Liver (tissue), 9 donors: ENCODE results near the gene CD6. TPM values are rescaled to one million over a fixed set of nuclear protein-coding genes. Genes with fewer than 3 reads are reported as not detected.

Experiments used
- DNase-seq: peaks from one replicate; pipeline ENCODE4 v3.0.0-alpha.2; 2017; ENCODE audit warnings: low spot score
- H3K27ac ChIP-seq, 2 donors: one replicate each; pipeline ENCODE4 v1.7.0; 2013; ENCODE audit warnings: inconsistent platforms in 2 of 2, low read length in 2 of 2, control low read depth in 1 of 2, low read depth in 1 of 2, mild to moderate bottlenecking in 1 of 2
- H3K27me3 ChIP-seq, 4 donors: one replicate each; pipeline versions ENCODE4 v1.6.1 to v1.7.0; 2013; ENCODE audit warnings: low read length in 3 of 4, inconsistent platforms in 1 of 4, mild to moderate bottlenecking in 1 of 4, moderate library complexity in 1 of 4; ENCODE audit not compliant: control insufficient read depth in 4 of 4, insufficient read depth in 4 of 4
- H3K36me3 ChIP-seq, 4 donors: one replicate each; pipeline versions ENCODE4 v1.6.1 to v1.7.0; 2013; ENCODE audit warnings: low read length in 3 of 4, mild to moderate bottlenecking in 3 of 4, low read depth in 1 of 4, moderate library complexity in 1 of 4; ENCODE audit not compliant: control insufficient read depth in 4 of 4, insufficient read depth in 3 of 4
- H3K4me1 ChIP-seq, 4 donors: one replicate each; pipeline versions ENCODE4 v1.6.1 to v1.7.0; 2013; ENCODE audit warnings: low read length in 3 of 4, mild to moderate bottlenecking in 3 of 4, moderate library complexity in 1 of 4; ENCODE audit not compliant: control insufficient read depth in 4 of 4, insufficient read depth in 4 of 4
- H3K4me3 ChIP-seq, 3 donors: one replicate each; pipeline versions ENCODE4 v1.6.1 to v1.7.0; 2013; ENCODE audit warnings: low read length in 3 of 3, control low read depth in 1 of 3, low read depth in 1 of 3, mild to moderate bottlenecking in 1 of 3
- H3K9ac ChIP-seq, 2 donors: one replicate each; pipeline ENCODE4 v1.7.0; 2013; ENCODE audit warnings: low read length in 2 of 2, mild to moderate bottlenecking in 2 of 2, moderate library complexity in 2 of 2, control low read depth in 1 of 2, low read depth in 1 of 2
- H3K9me3 ChIP-seq, 4 donors: one replicate each; pipeline versions ENCODE4 v1.6.1 to v1.7.0; 2013; ENCODE audit warnings: low read length in 3 of 4; ENCODE audit not compliant: control insufficient read depth in 4 of 4
- FOXA2 ChIP-seq: IDR thresholded peaks from 2 replicates; pipeline ENCODE4 v1.6.1; 2016; ENCODE audit warnings: antibody characterized with exemption
- GABPA ChIP-seq, 2 donors: IDR thresholded peaks in 1 of 2; conservative IDR thresholded peaks in 1 of 2; 2 replicates each; pipeline ENCODE4 v1.6.1; 2016; ENCODE audit warnings: antibody characterized with exemption in 2 of 2, mild to moderate bottlenecking in 1 of 2, moderate library complexity in 1 of 2
- HNF4A ChIP-seq, 2 donors: conservative IDR thresholded peaks; 2 replicates each; pipeline ENCODE4 v1.6.1; 2016; ENCODE audit warnings: antibody characterized with exemption in 2 of 2, mild to moderate bottlenecking in 2 of 2
- NR2F2 ChIP-seq: IDR thresholded peaks from 2 replicates; pipeline ENCODE4 v1.6.1; 2016; ENCODE audit warnings: antibody characterized with exemption
- RAD21 ChIP-seq, 2 donors: IDR thresholded peaks; 2 replicates each; pipeline ENCODE4 v1.6.1; 2016; ENCODE audit warnings: antibody characterized with exemption in 2 of 2, mild to moderate bottlenecking in 2 of 2
- TAF1 ChIP-seq: conservative IDR thresholded peaks from 2 replicates; pipeline ENCODE4 v1.6.1; 2016; ENCODE audit warnings: antibody characterized with exemption, mild to moderate bottlenecking
- YY1 ChIP-seq: IDR thresholded peaks from 2 replicates; pipeline ENCODE4 v1.6.1; 2016; ENCODE audit warnings: antibody characterized with exemption, mild to moderate bottlenecking
- WGBS: extraction: QIAGEN DNeasy Blood & Tissue Kit; methylation state at CpG from one replicate; pipeline ENCODE4 v1.1.7; 2013; 5-methylcytosine and 5-hydroxymethylcytosine counted together
- polyA plus RNA-seq, 2 donors: library from polyadenylated mRNA; stranded (reverse) in 1 of 2; unstranded in 1 of 2; fragments of 200-250 nt in 1 of 2; fragments of >200 nt in 1 of 2; fragmentation: Nextera tagmentation in 1 of 2; extraction: Ambion mirVana in 1 of 2; gene quantifications; one replicate each; pipeline versions ENCODE4 v1.2.1 to v1.2.3, GENCODE V29; 2013 to 2015
- total RNA-seq, 2 donors: library from RNA; depleted of rRNA; stranded (reverse); fragments of >200 nt; gene quantifications; one replicate each; pipeline ENCODE4 v1.2.3, GENCODE V29; 2014
- TF ChIP-seq, protein P1 (sequence below): IDR thresholded peaks from 2 replicates; pipeline ENCODE4 v1.6.1; 2016; ENCODE audit warnings: antibody characterized with exemption
- TF ChIP-seq, protein P2 (sequence below): fragments of 150-350 bp; IDR thresholded peaks from 2 replicates; pipeline ENCODE4 v1.5.1; 2017; ENCODE audit warnings: improper control_type of control experiment, low read depth, low read length; ENCODE audit not compliant: missing input control
- TF ChIP-seq, protein P3 (sequence below): IDR thresholded peaks from 2 replicates; pipeline ENCODE4 v1.6.1; 2016; ENCODE audit warnings: antibody characterized with exemption
- TF ChIP-seq, protein P4 (sequence below): IDR thresholded peaks from 2 replicates; pipeline ENCODE4 v1.6.1; 2016; ENCODE audit warnings: antibody characterized with exemption, mild to moderate bottlenecking
- donor health status: healthy.
- donor health status: healthy.
- donor health status: healthy.
- donor health status: healthy.
- donor health status: healthy.

CD6 gene
- total and polyA plus RNA-seq, 4 donors = 0.31 to 0.59 (median 0.45) TPM

DNA sequence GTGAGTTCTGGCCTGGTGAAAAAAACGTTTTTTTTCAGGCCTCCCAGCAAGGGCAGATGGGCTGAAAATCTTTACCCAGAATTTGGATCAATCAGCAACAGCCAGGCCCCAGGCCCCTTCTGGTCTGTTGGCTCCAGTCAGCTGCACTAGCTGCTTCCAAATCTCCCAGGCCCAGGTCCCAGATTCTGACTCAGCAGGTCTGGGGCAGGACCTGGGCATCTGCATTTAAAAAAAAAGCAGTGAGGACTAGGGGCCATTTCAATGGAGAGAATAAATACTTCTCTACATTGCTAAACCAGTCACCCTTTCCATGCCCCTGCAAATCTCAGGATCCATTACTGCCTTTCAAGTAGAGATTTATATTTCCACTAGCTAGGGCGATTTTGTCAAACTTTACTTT is 23.8 kb upstream of the CD6 start:
- H3K9me3 ChIP-seq = no peaks in the 10 kb centered on the region
- H3K9ac ChIP-seq = no peak overlapping the region
- no peak for DNase-seq
- peaks cover 5 to 21% (median 13%) of the 10 kb centered on the region in 4 donors for H3K4me1 ChIP-seq
- no peak overlapping the region for H3K27ac ChIP-seq
- no peaks in the 10 kb centered on the region for H3K27me3 ChIP-seq
- 59% methylated on average over 2 of the region's 2 CpGs for WGBS
- H3K4me3 ChIP-seq = no peak overlapping the region
- H3K36me3 ChIP-seq = peaks cover 0 to 11% (median 2%) of the 10 kb centered on the region in 4 donors
- TF ChIP-seq, protein P1, sequence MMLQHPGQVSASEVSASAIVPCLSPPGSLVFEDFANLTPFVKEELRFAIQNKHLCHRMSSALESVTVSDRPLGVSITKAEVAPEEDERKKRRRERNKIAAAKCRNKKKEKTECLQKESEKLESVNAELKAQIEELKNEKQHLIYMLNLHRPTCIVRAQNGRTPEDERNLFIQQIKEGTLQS = no peak
- no peak for TF ChIP-seq HNF4A (conservative IDR thresholded peaks at IDR 0.05)
- no peak for TF ChIP-seq NR2F2
- TF ChIP-seq, protein P2, sequence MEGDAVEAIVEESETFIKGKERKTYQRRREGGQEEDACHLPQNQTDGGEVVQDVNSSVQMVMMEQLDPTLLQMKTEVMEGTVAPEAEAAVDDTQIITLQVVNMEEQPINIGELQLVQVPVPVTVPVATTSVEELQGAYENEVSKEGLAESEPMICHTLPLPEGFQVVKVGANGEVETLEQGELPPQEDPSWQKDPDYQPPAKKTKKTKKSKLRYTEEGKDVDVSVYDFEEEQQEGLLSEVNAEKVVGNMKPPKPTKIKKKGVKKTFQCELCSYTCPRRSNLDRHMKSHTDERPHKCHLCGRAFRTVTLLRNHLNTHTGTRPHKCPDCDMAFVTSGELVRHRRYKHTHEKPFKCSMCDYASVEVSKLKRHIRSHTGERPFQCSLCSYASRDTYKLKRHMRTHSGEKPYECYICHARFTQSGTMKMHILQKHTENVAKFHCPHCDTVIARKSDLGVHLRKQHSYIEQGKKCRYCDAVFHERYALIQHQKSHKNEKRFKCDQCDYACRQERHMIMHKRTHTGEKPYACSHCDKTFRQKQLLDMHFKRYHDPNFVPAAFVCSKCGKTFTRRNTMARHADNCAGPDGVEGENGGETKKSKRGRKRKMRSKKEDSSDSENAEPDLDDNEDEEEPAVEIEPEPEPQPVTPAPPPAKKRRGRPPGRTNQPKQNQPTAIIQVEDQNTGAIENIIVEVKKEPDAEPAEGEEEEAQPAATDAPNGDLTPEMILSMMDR = no peak
- TF ChIP-seq, protein P3, sequence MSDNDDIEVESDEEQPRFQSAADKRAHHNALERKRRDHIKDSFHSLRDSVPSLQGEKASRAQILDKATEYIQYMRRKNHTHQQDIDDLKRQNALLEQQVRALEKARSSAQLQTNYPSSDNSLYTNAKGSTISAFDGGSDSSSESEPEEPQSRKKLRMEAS = no peak
- no peak for TF ChIP-seq FOXA2
- TF ChIP-seq, protein P4, sequence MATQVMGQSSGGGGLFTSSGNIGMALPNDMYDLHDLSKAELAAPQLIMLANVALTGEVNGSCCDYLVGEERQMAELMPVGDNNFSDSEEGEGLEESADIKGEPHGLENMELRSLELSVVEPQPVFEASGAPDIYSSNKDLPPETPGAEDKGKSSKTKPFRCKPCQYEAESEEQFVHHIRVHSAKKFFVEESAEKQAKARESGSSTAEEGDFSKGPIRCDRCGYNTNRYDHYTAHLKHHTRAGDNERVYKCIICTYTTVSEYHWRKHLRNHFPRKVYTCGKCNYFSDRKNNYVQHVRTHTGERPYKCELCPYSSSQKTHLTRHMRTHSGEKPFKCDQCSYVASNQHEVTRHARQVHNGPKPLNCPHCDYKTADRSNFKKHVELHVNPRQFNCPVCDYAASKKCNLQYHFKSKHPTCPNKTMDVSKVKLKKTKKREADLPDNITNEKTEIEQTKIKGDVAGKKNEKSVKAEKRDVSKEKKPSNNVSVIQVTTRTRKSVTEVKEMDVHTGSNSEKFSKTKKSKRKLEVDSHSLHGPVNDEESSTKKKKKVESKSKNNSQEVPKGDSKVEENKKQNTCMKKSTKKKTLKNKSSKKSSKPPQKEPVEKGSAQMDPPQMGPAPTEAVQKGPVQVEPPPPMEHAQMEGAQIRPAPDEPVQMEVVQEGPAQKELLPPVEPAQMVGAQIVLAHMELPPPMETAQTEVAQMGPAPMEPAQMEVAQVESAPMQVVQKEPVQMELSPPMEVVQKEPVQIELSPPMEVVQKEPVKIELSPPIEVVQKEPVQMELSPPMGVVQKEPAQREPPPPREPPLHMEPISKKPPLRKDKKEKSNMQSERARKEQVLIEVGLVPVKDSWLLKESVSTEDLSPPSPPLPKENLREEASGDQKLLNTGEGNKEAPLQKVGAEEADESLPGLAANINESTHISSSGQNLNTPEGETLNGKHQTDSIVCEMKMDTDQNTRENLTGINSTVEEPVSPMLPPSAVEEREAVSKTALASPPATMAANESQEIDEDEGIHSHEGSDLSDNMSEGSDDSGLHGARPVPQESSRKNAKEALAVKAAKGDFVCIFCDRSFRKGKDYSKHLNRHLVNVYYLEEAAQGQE = no peak

DNA sequence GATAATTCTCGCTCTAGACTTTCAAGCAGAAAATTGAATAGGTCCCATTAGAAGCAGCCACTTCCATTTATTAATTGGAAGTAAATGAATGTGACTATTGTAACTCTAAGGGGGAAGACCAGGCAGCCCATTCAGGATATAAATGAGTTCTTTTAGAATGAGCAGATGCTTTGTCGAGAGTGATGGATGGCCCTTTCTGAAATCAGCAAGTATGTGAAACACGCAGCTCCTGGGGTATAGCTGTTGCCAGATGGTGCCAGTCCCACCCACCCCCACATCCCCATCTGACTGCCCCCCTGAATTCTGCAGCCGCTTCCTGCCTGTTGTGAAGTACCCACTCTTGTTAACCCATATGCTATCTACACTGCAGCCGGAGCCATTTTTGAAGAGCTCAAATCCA is 23.2 kb upstream of the CD6 start:
- DNase-seq = no peak
- Histone ChIP-seq H3K9me3 (no peaks in the 10 kb centered on the region), H3K36me3 (peaks cover 0 to 9% (median 2%) of the 10 kb centered on the region in 4 donors), H3K27me3 (no peaks in the 10 kb centered on the region), H3K4me1 (peaks cover 5 to 23% (median 14%) of the 10 kb centered on the region in 4 donors), H3K4me3 (no peak overlapping the region), H3K27ac (no peak overlapping the region), H3K9ac (no peak overlapping the region)
- WGBS = 85% methylated on average over 5 of the region's 5 CpGs
- TF ChIP-seq, protein P2 = no peak
- TF ChIP-seq RAD21 (IDR thresholded peaks at IDR 0.05) = no peak
- TF ChIP-seq YY1 = no peak
- TF ChIP-seq GABPA (IDR thresholded peaks at IDR 0.05 in 1 of 2, conservative IDR thresholded peaks at IDR 0.05 in 1 of 2) = no peak
- TF ChIP-seq, protein P3 = no peak
- no peak for TF ChIP-seq NR2F2
- TF ChIP-seq, protein P1 = no peak
- no peak for TF ChIP-seq TAF1
